ENCODE measurements around the gene CAV1.
"Not testable (repeated sequence)": the region's sequence is repeated elsewhere in the genome, so short reads cannot be mapped to it uniquely, and the experiment has no call there.

The CAV1 gene

DNA sequence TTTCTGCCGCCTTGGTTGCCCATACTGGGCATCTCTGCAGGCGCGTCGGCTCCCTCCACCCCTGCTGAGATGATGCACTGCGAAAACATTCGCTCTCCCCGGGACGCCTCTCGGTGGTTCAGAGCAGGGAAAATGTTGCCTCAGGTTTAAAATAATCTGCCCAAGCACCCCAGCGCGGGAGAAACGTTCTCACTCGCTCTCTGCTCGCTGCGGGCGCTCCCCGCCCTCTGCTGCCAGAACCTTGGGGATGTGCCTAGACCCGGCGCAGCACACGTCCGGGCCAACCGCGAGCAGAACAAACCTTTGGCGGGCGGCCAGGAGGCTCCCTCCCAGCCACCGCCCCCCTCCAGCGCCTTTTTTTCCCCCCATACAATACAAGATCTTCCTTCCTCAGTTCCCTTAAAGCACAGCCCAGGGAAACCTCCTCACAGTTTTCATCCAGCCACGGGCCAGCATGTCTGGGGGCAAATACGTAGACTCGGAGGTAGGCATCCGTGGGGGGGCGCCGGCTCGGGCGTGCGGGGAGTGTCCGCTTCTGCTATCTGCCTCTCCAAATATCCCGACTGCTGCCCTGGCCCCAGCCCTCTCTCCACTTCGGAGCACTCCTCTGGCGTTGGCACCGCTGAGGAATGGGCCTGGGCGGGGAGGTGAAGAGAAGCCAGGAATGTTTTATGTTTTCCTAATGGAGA, at the start of gene CAV1:
Gene CAV1, plus strand, starts transcription at position 428 of the 689 bp plus-strand sequence. Its CDS starts 27 bp downstream, at position 455.
- DNase-seq = peak; percentile 79

GRCh38 chr7:116477625-116478024, 47.2 kb upstream of the CAV1 start:
- no peak for DNase-seq

GRCh38 chr7:116478834-116479233, 46.0 kb upstream of the CAV1 start:
- DNase-seq = no peak

DNA sequence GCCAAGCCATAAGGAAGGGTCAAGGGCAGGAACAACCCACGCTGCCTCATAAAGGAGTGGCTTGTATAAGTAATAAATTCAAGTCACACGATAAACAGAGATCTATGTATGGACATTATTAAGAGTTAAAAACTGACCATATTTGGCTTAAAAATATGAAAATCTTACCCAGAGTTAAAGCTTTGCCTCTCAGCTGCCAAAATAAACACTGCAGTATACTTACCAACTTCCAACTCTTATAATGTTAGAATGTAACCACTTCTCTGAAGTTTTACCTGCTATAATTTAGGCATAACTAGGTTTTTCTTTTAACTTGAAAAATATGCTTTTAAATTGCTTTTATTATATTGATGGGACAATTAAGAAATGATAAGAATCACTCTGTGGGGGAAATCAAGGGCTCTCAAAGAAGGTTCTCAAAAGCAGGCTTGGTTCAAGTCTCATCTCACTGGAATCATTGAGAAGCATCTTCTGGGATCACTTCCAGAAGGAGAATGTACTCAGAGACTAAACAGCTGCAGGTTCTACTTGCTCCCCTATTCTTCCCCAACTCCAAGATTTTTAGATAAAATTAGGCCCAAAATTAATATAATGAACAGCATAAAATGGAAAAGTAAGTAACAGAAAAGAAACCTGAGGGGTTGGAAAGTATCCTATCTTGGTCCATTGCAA, 41.4 kb upstream of the CAV1 start:
- no peak for DNase-seq

DNA sequence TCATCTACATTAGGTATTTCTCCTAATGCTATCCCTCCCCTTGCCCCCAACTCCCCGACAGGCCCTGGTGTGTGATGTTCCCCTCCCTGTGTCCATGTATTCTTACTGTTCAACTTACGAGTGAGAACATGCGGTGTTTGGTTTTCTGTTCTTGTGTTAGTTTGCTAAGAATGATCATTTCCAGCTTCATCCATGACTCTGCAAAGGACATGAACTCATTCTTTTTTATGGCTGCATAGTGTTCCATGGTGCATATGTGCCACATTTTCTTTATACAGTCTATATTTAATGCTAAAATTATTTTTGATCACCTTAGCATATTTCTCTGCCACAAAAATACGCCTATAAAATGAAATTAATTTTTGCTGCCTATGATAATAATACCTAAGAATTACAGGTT, 40.4 kb upstream of the CAV1 start:
- not testable (repeated sequence) for DNase-seq

DNA sequence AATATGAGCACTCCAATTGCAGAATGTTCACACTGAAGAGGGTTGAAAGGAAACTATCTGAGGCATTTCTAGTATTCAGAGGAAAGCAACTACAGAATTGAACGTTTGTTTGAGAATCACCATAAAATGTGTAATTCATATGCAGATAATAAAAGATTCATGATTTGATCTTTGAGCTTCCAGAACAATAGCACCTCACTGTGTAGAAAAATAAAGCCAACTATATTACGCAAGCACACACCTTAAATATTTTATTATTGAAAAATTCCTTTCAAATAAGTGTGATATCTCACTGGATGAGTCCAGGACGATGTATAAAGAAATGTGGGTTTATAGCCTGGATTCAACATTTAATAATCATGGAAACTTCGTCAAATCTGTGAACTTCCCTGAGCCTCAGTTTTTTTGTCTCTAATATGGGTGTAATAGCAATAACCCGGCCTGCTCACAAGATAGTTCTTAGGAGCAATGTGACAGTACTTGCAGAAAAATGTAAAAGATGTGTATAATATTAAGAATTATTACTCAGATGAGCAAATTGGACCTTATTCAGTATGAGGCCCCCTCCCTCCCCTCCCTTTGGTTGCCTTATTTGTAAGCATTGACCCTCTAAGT, 36.8 kb upstream of the CAV1 start:
- DNase-seq = no peak

DNA sequence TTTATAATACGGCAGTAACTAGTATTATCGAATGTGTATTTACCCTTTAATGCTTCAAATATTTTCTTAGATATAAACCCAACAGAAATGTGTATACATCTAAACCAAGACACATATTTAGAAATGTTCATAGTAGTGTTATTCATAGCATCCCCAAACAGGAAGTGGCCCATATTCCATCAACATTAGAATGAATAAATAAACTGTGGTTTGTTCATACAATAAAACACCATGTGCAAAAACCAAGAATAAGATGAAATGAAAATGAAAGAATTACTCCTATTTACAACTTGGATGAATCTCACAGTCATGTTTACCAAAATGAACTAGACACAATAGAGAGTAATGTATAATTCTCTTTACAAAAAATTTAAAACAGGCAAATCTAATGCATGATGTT, 34.5 kb upstream of the CAV1 start:
- no peak for DNase-seq

DNA sequence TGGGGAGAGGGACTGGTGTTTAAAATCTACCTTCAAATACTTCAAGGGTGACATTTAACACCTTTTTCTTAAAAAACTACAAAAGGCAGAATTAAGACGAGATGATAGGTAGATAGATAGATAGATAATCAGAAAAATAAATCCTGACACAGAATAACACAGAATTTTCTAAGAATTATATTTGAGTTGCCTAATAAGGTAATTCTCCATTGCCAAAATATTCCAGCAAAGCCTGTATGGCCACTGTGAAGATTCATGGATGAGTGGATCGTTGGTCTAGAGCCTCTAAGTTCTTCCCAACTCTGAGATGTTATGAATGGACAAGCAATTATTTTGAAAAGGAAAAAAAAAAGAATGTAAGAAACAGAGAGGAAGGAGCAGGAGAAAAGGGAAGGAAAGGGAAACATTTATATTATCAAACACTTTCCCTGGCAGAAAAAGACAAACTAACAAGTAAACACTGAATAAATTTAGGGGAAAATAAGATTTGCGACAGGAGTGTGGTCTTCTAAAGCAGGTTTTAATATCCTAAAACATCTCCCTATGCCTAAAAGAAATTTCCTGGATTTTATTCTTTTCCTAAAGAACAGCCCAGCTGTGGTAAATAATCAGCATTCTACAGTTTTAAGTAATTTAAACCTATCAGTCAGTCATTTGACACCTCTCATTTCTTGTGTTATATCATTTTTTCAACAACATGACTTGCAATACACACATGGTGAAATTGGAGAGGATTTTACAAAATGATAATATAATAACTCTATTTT, 32.8 kb upstream of the CAV1 start:
- no peak for DNase-seq

DNA sequence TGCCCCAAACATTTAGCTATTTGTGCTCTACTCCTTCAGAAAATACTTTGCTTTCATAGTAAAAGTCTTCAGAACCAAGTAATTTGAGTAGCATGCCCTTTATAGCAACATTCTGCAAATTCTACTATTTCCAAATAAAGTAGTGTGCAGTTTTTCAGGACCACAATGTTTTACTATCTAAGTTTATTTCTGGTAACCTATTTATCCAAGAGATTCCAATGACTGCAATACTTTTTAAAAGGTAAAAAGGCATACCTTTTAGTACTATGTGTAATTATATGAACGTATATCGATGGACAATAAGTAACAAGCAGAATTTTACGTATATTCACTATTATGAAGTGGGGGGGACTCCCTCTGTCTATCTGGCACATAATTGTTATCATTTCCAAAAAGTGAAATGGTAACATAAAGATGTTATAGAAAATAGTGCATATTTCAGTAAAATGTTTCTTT, 32.2 kb upstream of the CAV1 start:
- no peak for DNase-seq

GRCh38 chr7:116493449-116493848, 31.4 kb upstream of the CAV1 start:
- no peak for DNase-seq

DNA sequence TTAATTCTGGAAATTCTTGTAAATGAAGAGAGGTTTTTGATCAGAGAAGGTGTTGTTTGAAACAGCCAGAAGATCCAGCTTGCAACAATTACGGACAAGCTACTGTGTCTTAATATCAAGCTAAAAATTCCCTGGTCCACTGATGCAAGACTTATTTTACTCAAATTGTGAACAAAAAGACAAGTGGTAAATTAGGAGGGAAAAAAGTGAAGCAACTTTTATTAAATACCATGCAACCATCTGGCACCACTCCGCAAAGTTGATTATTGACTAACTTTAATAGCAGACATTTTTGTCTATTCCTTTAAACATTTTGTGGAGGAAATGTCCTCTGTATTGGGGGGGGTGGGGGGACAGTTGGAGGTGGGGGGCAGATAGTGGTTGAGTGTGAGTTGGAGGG, 30.4 kb upstream of the CAV1 start:
- DNase-seq = no peak

DNA sequence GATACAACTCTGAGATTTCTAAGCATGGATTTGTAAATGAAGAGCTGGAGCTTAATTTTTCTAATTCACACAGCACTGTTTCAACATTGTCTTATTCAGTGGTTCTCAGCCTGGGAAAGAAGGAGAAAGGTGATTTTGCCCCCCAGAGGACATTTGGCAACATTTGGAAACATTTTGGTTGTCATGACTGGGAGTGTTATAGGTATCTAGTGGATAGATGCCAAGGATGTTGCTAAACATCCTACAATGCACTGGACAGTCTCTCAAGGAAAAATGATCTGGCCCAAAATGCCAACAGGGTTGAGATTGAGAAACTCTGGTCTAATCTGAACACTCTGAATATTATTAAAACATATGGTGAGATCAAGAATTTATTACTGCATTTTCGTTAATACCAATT, 29.1 kb upstream of the CAV1 start:
- no peak for DNase-seq

GRCh38 chr7:116496653-116497052, 28.2 kb upstream of the CAV1 start:
- no peak for DNase-seq

DNA sequence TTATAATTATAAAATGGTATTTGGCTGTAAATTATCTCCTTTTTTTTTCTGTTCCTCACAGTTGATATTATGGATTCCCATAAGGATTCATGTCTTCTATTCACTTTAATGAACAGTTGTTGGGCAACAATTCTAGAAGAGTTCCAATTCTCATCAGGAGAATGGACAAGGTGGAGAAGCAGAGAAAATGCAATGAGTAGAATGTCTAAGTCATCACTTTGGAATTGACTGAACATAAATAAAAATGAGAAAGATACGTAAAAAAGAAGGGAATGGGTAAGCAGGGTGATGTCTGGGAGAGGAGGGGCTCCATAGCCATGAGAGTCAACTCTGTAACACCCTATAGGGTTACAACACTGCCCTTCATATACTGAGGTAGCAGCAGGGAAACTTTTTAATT, 27.1 kb upstream of the CAV1 start:
- DNase-seq = no peak

DNA sequence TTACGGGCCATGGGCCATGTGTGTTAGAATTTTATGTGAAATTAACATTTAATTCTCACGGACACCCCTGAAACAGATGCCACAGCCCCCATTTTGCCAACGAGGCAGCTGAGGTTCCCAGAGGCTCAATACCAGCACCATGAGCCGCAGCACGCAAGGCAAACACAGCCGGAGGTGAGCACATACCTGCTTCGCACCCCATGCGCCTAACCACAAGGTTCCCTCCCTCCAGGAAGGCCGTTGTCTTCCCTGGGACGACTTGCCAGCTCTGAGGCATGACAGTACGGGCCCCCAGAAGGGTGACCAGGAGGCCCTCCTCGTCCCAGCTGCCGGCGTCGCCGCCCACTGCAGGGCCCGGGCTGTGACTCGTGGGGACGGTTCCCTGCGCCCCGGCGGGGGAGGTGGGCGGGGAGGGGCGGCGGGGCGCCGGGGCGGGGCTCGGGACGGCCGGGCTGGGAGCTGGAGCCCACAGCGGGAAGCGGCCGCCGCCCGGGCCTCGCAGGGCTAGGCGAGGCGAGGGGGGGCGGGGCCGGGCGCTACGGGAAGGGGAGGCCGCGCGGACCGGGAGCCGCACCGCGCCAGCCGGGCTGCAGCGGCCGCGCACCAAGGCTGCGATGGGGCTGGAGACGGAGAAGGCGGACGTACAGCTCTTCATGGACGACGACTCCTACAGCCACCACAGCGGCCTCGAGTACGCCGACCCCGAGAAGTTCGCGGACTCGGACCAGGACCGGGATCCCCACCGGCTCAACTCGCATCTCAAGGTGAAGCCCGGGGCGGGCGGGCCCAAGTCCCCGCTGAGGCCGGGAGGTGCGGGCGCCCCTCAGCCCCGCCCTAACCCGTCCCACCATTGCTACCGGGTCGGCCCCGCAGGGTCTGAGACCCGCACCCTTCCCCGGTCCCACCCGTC, 25.4 kb upstream of the CAV1 start, which contains the start of gene CAV2:
Gene CAV2, plus strand, starts transcription at position 571 of the 910 bp plus-strand sequence. Its CDS starts 44 bp downstream, at position 615.
- DNase-seq = peak; percentile 75

DNA sequence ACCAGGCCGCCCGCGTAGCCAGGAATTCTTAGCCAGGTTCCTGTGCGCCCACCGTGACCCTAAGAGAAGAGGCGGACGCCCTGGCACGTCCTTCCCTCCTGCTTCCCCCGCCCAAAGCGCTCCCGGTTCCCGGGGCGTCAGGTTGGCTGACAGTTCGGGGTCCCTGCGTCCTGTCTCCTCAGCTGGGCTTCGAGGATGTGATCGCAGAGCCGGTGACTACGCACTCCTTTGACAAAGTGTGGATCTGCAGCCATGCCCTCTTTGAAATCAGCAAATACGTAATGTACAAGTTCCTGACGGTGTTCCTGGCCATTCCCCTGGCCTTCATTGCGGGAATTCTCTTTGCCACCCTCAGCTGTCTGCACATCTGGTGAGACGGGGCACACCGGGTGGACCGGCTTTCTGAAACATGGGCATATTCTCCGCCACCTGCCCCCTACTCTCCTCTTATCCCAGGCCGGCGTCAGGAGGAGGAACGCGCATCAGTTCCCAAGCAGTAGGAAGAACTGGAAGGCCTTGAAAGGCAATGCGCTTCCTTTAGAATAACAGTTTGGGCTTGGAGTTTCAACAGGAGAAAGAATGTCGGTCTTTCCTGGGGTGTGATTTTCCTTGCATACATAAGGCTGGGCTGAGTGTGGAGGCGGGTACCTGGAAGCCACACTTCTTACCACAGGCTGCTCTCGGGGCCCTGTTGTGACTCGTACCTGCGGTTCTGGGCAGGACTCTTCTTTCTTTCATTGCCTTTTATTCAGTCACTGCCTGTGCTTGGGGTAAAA, 24.6 kb upstream of the CAV1 start:
- no peak for DNase-seq

DNA sequence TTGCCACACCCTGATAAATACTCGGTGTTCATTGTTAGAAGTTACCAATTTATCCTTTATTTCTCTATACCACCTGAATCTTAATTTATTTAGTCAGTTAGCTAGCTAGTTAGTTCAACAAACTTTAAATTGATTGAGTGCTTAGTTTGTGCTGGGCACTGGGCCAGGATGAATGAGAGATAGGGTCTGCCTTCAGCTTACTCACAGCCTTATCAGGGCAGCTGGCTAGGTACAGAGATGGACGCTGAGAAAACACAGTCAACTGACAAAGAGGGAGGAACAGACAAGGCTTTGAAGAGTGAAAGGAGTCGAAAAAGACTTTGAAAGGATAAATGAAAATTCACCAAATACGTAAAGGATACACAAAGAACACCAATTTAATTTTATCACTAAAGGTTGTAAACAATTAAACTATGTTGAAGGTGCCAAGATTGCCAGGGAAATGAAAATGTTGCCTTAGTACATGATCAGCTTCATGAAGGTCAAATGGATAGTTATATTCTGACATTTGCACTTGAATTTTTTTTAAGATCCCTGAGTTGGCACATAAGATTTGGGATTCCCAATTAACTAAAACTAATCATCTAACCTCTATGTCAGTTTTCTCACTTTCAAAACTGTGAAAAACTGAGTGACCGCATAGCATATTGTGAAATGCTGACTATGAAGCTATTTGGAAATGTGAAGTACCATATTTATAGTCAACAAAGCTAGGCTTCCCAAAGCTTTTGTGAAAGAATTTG, 23.2 kb upstream of the CAV1 start:
- DNase-seq = no peak

DNA sequence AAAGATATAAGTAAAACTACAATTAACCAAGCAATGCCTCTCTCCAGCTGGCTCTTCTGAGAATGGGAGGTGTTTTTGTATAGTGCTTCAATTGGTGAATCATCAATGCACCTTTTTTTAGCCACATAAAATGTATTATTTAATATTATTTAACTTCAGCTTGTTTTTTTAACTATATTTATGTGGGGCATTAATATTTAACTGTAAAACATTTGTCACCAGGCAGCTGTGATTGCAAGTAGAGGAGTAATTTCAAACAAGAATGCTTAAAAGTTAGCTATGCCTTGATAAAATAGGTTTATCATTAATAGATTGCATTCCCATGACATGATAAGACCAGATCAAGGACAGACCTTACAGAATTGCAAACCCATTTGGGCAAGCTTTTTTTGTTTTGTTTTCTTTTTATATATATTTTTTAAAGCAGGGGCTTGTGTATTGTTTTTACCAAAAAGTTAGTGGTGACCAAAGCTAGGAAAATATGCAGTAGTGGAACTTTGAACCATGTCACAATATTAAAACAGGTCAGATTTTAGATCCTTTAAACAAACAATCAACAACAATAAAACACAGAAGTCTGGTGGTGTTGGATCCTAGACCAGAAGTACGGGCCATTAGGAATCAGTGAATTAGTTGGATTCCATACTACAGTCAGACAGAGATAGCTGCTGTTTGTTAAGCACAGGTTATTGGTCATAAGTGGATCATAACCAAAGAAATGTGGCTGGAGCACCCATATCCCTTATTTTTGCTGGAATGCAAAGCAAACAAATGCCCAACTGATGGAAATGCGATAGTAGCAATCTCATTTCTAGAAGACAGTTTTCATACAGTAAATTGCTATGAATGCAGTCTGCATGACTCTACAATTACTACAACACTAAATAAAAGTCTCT, 22.4 kb upstream of the CAV1 start:
- no peak for DNase-seq

- DNase-seq = no peak
These were observed 21.0 kb upstream of the CAV1 start for GRCh38 chr7:116503835-116504234.

DNA sequence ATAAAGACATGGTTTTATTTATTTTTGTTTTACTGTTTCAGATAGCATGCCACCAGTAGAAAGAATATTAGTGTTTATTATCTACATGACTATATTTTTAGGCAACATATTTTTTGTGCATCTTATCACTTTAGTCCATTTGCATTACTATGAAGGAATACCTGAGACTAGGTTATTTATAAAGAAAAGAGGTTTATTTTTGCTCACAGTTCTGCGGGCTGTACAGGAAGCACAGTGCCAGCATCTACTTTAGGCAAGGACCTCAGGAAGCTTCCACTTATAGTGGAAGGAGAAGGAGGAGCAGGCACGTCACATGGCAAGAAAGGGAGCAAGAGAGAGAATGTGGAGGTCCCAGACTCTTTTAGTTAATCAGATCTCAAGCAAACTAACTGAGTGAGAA, 19.6 kb upstream of the CAV1 start:
- DNase-seq = no peak
